SIG-M5 treated with dmso at 0.1 percent for 504 hours (cell line): ENCODE measurements around the gene TNFRSF9.
"Not testable (repeated sequence)": the region's sequence is repeated elsewhere in the genome, so short reads cannot be mapped to it uniquely, and the experiment has no call there.

ENCODE experiments used
- DNase-seq: peaks from one replicate; lab custom pipeline; 2025; ENCODE audit not compliant: unreplicated experiment; lab: John Stamatoyannopoulos, UW

TNFRSF9 gene

GRCh38 chr1:7921796-7922195 lies 18.8 kb downstream of the TNFRSF9 start:
- no peak for DNase-seq

GRCh38 chr1:7919880-7920279 lies 20.8 kb downstream of the TNFRSF9 start:
- no peak for DNase-seq

DNA sequence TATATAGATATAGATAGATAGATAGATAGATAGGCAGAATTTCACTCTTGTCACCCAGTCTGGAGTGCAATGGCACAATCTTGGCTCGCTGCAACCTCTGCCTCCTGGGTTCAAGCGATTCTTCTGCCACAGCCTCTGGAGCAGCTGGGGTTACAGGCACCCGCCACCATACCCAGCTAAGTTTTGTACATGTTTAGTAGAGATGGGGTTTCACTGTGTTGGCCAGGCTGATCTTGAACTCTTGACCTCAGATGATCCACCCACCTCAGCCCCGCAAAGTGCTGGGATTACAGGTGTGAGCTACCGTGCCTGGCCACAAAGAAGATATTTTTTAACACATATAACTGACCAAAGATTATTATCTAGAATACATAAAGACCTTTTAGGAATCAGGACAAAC lies 22.7 kb downstream of the TNFRSF9 start:
- DNase-seq: not testable (repeated sequence)

GRCh38 chr1:7916501-7916830 lies 24.2 kb downstream of the TNFRSF9 start:
- DNase-seq: no peak

- DNase-seq: no peak
Measured at GRCh38 chr1:7915826-7916500, 24.7 kb downstream of the TNFRSF9 start.

DNA sequence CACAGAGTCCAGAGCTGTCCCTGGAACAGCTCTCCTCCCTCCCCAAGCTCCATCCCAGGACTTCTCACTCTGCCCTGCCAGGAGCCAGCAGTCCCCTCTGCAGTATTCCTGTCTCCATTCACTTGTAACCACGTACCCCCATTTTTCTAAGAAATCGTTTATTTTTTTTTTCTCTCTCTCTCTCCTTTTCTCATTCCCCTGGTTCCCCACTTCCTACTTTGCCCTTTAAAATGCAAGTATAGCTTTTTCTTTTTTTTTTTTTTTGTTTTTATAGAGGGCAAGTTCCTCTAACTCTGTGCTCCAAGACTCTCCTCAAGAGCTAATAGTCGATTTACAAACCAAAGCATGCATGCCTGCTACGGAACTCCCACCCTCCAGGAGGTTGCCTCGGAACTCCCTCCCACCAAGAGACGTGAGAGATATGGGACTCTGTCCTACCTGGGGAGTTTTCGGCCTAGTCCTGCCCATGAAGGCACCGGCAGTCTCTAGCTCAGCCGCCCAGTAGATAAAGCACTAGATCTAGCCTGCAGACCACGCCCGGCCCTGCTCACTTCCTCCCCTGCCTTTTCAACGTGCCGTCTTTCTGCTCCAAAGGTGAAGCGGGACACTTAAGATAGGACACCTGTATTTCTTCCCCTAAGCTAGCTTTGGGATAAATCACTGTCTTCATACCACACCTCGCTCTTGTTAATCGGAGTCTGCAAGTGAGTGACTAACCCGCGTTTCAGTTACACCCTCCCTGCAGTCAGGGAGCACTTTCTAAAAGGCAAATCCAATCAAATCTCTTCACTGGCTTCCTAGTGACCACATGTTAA lies 27.7 kb downstream of the TNFRSF9 start:
- DNase-seq: no peak

DNA sequence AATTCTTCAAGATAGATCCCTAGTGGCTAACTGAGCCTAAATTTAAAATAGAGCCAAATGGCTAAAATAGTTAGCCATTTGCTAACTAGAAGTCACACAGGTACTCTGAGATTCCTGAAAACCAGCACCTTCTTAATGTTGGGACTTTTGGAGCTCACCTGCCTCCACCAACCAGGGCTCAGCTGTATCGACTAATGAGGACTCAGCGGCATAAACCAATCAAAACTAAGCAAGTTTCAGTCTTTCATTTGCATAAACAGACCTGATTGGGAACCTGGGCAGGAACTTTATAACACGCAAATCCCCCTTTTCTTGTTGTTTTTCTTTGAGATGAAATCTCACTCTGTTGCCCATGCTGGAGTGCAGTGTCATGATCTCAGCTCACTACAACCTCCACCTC lies 28.5 kb downstream of the TNFRSF9 start:
- DNase-seq: no peak

GRCh38 chr1:7905262-7905661 lies 35.4 kb downstream of the TNFRSF9 start:
- DNase-seq: no peak

- DNase-seq: peak; percentile 58
Measured at GRCh38 chr1:7902478-7903085, 38.1 kb downstream of the TNFRSF9 start.

DNA sequence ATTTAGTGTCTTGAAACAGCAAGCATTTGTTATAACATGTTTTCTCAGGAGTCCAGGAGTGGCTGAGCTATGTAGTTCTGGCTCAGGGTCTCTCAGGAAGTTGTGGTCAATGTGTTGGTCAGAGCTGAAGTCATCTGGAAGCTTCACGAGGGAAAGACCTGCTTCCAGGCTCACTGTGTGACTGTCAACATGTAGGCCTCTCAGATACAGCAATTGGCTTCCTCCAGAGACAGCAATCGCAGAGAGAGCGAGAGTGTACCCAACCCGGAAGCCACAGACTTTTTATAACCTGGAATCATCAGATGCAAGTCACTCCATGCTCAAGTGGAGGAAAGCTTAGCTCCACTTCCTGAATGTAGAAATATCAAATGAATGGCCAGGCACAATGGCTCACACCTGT lies 40.9 kb downstream of the TNFRSF9 start:
- DNase-seq: no peak

DNA sequence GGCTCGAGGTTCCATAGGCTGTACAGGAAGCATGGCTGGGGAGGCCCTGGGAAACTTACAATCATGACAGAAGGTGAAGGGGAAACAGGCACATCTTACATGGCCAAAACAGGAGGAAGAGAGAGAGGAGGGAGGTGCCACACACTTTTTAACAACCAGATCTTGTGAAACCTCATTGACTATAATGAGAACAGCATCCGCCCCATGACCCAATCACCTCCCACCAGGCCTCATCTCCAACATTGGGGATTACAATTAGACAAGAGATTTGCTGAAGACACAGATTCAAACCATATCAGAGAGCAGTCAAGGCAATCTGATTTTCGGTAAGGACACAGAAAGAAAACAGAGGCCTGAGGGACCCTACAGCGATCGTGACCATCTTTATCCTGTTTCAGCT lies 41.7 kb downstream of the TNFRSF9 start:
- no peak for DNase-seq

DNA sequence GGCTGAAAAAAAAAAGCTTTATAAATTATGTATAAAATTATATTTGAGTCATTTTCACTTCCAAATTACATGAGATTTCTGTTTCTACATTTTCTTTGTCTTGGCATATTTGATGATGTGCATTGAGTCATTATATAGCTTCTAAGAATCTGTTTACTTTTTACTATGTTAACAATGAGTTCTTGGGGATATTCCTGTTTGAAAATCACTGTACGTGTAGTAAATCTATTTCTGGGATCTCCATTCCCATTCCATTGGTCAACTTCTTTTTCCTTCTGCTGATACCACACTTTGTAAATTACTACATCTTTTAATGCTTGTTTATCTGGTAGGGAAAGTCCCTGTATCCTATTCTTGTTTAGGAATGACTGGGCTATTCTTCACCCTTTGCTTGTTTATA lies 43.6 kb downstream of the TNFRSF9 start:
- no peak for DNase-seq

DNA sequence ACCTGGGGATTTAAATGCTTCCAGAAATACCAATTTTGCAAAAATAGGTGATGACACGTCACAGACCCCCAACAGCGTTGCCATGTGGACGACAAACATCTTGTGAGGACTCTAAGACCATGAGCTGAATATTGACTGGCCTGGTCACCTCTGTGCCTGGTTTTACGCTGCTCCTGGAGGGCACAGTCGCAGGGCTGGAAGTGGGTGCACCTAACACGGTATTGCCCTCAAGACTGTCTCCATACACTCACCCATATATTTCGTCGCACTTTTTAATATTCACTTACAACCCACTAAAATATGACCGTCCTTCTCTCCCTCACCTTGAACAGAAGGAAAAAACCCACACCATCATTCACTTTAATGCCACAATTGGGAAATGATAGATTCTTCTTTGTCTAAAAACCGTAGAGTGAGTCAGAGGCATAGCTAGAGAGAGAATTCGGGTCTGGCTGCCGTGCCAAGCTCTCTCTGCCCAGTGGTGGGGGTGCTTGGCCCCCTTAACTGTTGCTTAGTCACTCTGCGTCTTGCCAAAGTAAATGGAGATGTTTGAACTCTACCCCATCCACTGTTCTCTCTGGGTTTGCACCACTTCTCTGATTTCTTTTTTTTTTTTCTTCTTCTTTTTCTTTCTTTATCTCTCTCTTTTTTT lies 47.0 kb downstream of the TNFRSF9 start:
- no peak for DNase-seq

- DNase-seq: no peak
Measured at GRCh38 chr1:7891804-7892203, 48.8 kb downstream of the TNFRSF9 start.

DNA sequence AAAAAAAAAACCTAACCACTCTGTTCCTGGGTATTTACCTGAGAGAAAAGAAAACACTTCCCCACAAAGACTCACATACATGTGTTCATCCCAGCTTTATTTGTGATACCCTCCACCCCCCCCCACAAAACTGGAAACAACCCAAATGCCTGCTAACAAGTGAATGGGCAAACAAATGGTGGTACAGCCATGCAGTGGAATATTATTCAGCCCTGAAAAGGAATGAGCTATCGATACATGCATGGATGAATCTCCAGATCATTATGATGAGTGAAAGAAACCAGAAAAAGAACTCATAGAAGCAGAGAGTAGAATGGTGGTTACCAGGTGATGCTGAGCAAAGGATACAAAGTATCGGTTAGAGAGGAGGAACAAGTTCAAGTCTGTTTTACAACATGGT lies 49.8 kb downstream of the TNFRSF9 start:
- no peak for DNase-seq

- DNase-seq: no peak
Measured at GRCh38 chr1:7888248-7889081, 52.2 kb downstream of the TNFRSF9 start.

- peak; percentile 71 for DNase-seq
Measured at GRCh38 chr1:7886405-7886745, 54.3 kb downstream of the TNFRSF9 start.

DNA sequence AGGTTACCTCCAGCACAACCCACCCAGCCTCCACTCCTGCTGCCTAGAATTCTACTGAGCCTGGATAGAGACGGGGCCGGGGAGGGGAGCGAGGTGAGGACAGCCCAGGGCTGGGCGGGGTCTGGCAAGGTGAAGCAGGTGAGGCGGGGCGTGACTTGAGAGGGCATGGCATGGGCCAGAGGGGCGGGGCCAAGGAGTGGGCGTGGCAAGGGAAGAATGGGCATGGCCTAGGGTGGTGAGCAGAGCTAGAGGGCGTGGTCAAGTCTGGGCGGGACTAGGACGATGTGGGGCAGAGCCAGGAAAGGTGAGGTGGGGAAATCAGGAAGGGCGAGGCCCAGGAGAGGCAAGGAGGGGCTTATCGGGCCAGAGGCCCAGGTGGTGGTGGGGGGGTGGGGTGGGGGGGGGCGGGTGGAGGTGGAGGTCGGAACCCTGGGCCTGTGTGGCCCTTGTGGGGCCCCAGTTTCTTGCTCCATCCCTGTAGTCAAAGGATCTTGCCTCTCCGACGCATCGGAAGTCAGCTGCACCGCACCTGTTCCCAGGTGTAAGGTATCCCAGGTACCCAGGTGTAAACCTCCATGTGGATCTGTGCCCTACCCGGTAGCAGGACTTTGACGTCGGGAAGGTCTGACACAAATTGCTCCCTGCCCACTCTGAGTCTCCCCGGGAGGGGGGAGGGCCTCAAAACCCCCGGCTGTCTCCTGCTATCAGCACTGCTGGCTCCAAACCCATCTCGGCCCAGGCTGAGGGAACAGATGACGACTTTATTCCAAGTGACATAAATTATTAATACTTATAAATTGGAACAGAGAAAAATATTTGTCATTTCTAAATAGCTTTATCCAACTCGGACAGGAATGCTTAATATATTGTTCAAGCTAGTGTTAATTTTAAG lies 54.9 kb downstream of the TNFRSF9 start:
- no peak for DNase-seq

DNA sequence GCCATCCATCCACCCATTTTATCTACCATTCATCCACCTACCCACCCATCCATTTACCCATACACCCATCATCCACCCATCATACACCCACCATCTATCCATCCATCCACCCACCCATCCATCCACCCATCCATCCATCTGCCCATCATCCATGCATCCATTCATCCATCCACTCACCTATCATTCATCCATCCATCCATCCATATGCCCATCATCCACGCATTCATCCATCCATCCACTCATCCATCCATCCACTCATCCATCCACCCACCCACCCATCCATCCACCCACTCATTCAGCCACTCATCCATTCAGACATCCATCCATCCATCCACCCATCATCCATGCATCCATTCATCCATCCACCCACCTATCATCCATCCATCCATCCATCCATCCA lies 55.9 kb downstream of the TNFRSF9 start:
- DNase-seq: no peak

DNA sequence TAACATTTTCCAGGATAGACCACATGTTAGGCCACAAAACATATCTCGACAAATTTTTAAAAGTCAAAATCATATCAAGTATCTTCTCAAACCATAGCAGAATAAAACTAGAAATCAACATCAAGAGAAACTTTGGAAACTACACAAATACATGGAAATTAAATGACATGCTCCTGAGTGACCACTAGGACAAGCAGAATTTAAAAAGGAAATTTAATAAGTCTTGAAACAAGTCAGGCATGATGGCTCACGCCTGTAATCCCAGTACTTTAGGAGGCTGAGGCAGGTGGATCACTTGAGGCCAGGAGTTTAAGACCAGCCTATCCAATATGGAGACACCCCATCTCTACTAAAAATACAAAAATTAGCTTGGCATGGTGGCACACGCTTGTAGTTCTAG lies 61.4 kb downstream of the TNFRSF9 start:
- no peak for DNase-seq
